Measurements from ENCODE around the gene AMIGO3. TPM values are rescaled to one million over a fixed set of nuclear protein-coding genes. Genes with fewer than 3 reads are reported as not detected.
"Not testable (repeated sequence)": the region's sequence is repeated elsewhere in the genome, so short reads cannot be mapped to it uniquely, and the experiment has no call there.

The AMIGO3 gene
- total RNA-seq, 1 donor from 2014 or later = 0.35 TPM

- no peak for TF ChIP-seq CTCF (IDR thresholded peaks at IDR 0.05)
- DNase-seq (ENCODE audit: low spot score) = no peak
- H3K9me3 Mint-ChIP-seq (ENCODE audit: low read depth) = no peaks in the 10 kb centered on the region
- peaks cover 9% of the 10 kb centered on the region for H3K36me3 Mint-ChIP-seq (ENCODE audit: low read depth)
- H3K4me3 Mint-ChIP-seq (ENCODE audit: unreplicated experiment) = no peak overlapping the region
- no peak overlapping the region for H3K27ac Mint-ChIP-seq (ENCODE audit: unreplicated experiment)
- H3K4me1 Mint-ChIP-seq (ENCODE audit: low read depth) = peaks cover 7% of the 10 kb centered on the region
- H3K27me3 Mint-ChIP-seq (ENCODE audit: low read depth) = no peaks in the 10 kb centered on the region
Observed at GRCh38 chr3:49702672-49703071, 16.8 kb downstream of the AMIGO3 start.

- no peak overlapping the region for H3K27ac Mint-ChIP-seq (ENCODE audit: unreplicated experiment)
- peak; percentile 73 for TF ChIP-seq CTCF (IDR thresholded peaks at IDR 0.05)
- H3K4me3 Mint-ChIP-seq (ENCODE audit: unreplicated experiment) = no peak overlapping the region
Observed at GRCh38 chr3:49701388-49702077, 18.0 kb downstream of the AMIGO3 start.

GRCh38 chr3:49700453-49701128, 18.9 kb downstream of the AMIGO3 start:
- H3K27ac Mint-ChIP-seq (ENCODE audit: unreplicated experiment) = no peak overlapping the region
- no peaks in the 10 kb centered on the region for H3K9me3 Mint-ChIP-seq (ENCODE audit: low read depth)

More at GRCh38 chr3:49701388-49702077, 18.0 kb downstream of the AMIGO3 start:
- no peaks in the 10 kb centered on the region for H3K9me3 Mint-ChIP-seq (ENCODE audit: low read depth)
- peaks cover 6% of the 10 kb centered on the region for H3K36me3 Mint-ChIP-seq (ENCODE audit: low read depth)
- no peaks in the 10 kb centered on the region for H3K27me3 Mint-ChIP-seq (ENCODE audit: low read depth)
- no peak for DNase-seq (ENCODE audit: low spot score)
- H3K4me1 Mint-ChIP-seq (ENCODE audit: low read depth) = peaks cover 7% of the 10 kb centered on the region

GRCh38 chr3:49700014-49700413, 19.5 kb downstream of the AMIGO3 start:
- no peak overlapping the region for H3K27ac Mint-ChIP-seq (ENCODE audit: unreplicated experiment)
- H3K4me3 Mint-ChIP-seq (ENCODE audit: unreplicated experiment) = no peak overlapping the region
- H3K27me3 Mint-ChIP-seq (ENCODE audit: low read depth) = no peaks in the 10 kb centered on the region
- DNase-seq (ENCODE audit: low spot score) = no peak
- no peak for TF ChIP-seq CTCF (IDR thresholded peaks at IDR 0.05)
- peaks cover 7% of the 10 kb centered on the region for H3K4me1 Mint-ChIP-seq (ENCODE audit: low read depth)
- peaks cover 4% of the 10 kb centered on the region for H3K36me3 Mint-ChIP-seq (ENCODE audit: low read depth)
- H3K9me3 Mint-ChIP-seq (ENCODE audit: low read depth) = no peaks in the 10 kb centered on the region

More at GRCh38 chr3:49700453-49701128, 18.9 kb downstream of the AMIGO3 start:
- Mint-ChIP-seq H3K4me3 (ENCODE audit: unreplicated experiment) (no peak overlapping the region), H3K4me1 (ENCODE audit: low read depth) (peaks cover 7% of the 10 kb centered on the region), H3K36me3 (ENCODE audit: low read depth) (peaks cover 4% of the 10 kb centered on the region), H3K27me3 (ENCODE audit: low read depth) (no peaks in the 10 kb centered on the region)
- no peak for DNase-seq (ENCODE audit: low spot score)
- TF ChIP-seq CTCF (IDR thresholded peaks at IDR 0.05) = peak; percentile 17

GRCh38 chr3:49699281-49699979, 20.1 kb downstream of the AMIGO3 start:
- H3K27me3 Mint-ChIP-seq (ENCODE audit: low read depth) = no peaks in the 10 kb centered on the region
- no peak for DNase-seq (ENCODE audit: low spot score)
- no peaks in the 10 kb centered on the region for H3K9me3 Mint-ChIP-seq (ENCODE audit: low read depth)
- H3K4me3 Mint-ChIP-seq (ENCODE audit: unreplicated experiment) = no peak overlapping the region
- TF ChIP-seq CTCF (IDR thresholded peaks at IDR 0.05) = no peak
- peaks cover 7% of the 10 kb centered on the region for H3K4me1 Mint-ChIP-seq (ENCODE audit: low read depth)
- no peak overlapping the region for H3K27ac Mint-ChIP-seq (ENCODE audit: unreplicated experiment)
- H3K36me3 Mint-ChIP-seq (ENCODE audit: low read depth) = peaks cover 4% of the 10 kb centered on the region

GRCh38 chr3:49695350-49696015, 24.0 kb downstream of the AMIGO3 start:
- DNase-seq (ENCODE audit: low spot score); H3K4me3 Mint-ChIP-seq (ENCODE audit: unreplicated experiment); H3K27ac Mint-ChIP-seq (ENCODE audit: unreplicated experiment); H3K9me3 Mint-ChIP-seq (ENCODE audit: low read depth); H3K27me3 Mint-ChIP-seq (ENCODE audit: low read depth); H3K36me3 Mint-ChIP-seq (ENCODE audit: low read depth): not testable (repeated sequence)
- peaks cover 12% of the 10 kb centered on the region for H3K4me1 Mint-ChIP-seq (ENCODE audit: low read depth)

GRCh38 chr3:49694409-49695070, 24.9 kb downstream of the AMIGO3 start:
- H3K4me3 Mint-ChIP-seq (ENCODE audit: unreplicated experiment); DNase-seq (ENCODE audit: low spot score); H3K27ac Mint-ChIP-seq (ENCODE audit: unreplicated experiment); H3K9me3 Mint-ChIP-seq (ENCODE audit: low read depth); H3K27me3 Mint-ChIP-seq (ENCODE audit: low read depth); H3K36me3 Mint-ChIP-seq (ENCODE audit: low read depth): not testable (repeated sequence)
- peaks cover 20% of the 10 kb centered on the region for H3K4me1 Mint-ChIP-seq (ENCODE audit: low read depth)

All from chondrocyte (in vitro differentiated cells).